Fibroblast of the aortic adventitia (primary cell): Measurements from ENCODE around the gene ANKRD6. TPM values are rescaled to one million over a fixed set of nuclear protein-coding genes. Genes with fewer than 3 reads are reported as not detected.

Source experiments
- DNase-seq: peaks from one replicate; pipeline ENCODE4 v3.0.0-alpha.2; 2010; ENCODE audit warnings: low read depth
- H3K4me3 ChIP-seq: 2 replicates; pipeline ENCODE4 v1.5.1; 2011; ENCODE audit warnings: low read depth, mild to moderate bottlenecking, control low read depth, low read length, moderate library complexity
- total RNA-seq: library from RNA; depleted of rRNA; stranded (reverse); fragments of >200 nt; gene quantifications from 2 replicates; pipeline ENCODE4 v1.2.3, GENCODE V29; 2012; ENCODE audit warnings: low replicate concordance
- TF ChIP-seq, protein P1 (sequence below): IDR thresholded peaks from 2 replicates; pipeline ENCODE4 v1.5.1; 2011; ENCODE audit warnings: mild to moderate bottlenecking, low read length, control low read depth, inconsistent platforms; ENCODE audit not compliant: insufficient read depth

Gene ANKRD6
- total RNA-seq, 1 donor: 14.6 TPM

- TF ChIP-seq, protein P1, sequence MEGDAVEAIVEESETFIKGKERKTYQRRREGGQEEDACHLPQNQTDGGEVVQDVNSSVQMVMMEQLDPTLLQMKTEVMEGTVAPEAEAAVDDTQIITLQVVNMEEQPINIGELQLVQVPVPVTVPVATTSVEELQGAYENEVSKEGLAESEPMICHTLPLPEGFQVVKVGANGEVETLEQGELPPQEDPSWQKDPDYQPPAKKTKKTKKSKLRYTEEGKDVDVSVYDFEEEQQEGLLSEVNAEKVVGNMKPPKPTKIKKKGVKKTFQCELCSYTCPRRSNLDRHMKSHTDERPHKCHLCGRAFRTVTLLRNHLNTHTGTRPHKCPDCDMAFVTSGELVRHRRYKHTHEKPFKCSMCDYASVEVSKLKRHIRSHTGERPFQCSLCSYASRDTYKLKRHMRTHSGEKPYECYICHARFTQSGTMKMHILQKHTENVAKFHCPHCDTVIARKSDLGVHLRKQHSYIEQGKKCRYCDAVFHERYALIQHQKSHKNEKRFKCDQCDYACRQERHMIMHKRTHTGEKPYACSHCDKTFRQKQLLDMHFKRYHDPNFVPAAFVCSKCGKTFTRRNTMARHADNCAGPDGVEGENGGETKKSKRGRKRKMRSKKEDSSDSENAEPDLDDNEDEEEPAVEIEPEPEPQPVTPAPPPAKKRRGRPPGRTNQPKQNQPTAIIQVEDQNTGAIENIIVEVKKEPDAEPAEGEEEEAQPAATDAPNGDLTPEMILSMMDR: no peak
- DNase-seq: no peak
- H3K4me3 ChIP-seq: no peak overlapping the region
These were observed 134.9 kb downstream of the ANKRD6 start for GRCh38 chr6:89567630-89568390.

- no peak for DNase-seq
- no peak overlapping the region for H3K4me3 ChIP-seq
- TF ChIP-seq, protein P1: no peak
These were observed 142.1 kb downstream of the ANKRD6 start for GRCh38 chr6:89574910-89575561.

DNA sequence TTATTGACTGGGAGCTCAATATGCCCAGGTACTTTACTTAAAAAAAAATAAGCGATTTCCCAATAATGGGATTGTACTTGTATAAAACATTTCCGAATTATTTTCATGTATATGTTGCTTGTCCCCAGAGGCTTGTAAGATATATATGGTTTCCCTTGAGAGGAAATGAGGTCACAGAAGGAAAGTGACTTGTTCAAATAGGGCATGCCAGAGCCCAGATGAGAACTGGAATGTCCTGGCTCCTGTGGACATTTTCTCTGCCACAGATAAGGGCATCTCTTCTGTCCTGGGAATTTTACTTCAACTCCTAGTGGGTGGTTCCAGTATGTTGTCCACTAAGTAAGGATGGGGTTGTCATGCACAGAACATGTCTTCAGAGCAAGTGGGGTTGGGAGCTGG is 142.6 kb downstream of the ANKRD6 start:
- DNase-seq: no peak
- H3K4me3 ChIP-seq: no peak overlapping the region
- TF ChIP-seq, protein P1: no peak

- H3K4me3 ChIP-seq: no peak overlapping the region
- DNase-seq: no peak
- TF ChIP-seq, protein P1: no peak
These were observed 148.2 kb downstream of the ANKRD6 start for GRCh38 chr6:89580997-89581666.

- H3K4me3 ChIP-seq: no peak overlapping the region
- TF ChIP-seq, protein P1: no peak
- no peak for DNase-seq
These were observed 148.7 kb downstream of the ANKRD6 start for GRCh38 chr6:89581689-89582088.

- H3K4me3 ChIP-seq: no peak overlapping the region
- TF ChIP-seq, protein P1: no peak
- DNase-seq: no peak
These were observed 149.8 kb downstream of the ANKRD6 start for GRCh38 chr6:89582669-89583325.
